A549 (cell line): ENCODE measurements around the gene MSI2.
"Not testable (repeated sequence)": the region's sequence is repeated elsewhere in the genome, so short reads cannot be mapped to it uniquely, and the experiment has no call there.

Source experiments
- JUNB ChIP-seq: fragments of >200 bp; sonication (Bioruptor Twin); formaldehyde crosslinking; IDR thresholded peaks from 2 replicates; pipeline ENCODE4 v1.6.1; 2016
- MYC ChIP-seq: IDR thresholded peaks from 2 replicates; pipeline ENCODE4 v1.6.1; 2012; ENCODE audit warnings: mild to moderate bottlenecking, inconsistent platforms, low read length, improper control_type of control experiment, borderline replicate concordance
- NR3C1 ChIP-seq: fragments of >200 bp; sonication (Bioruptor Twin); formaldehyde crosslinking; IDR thresholded peaks from 3 replicates; pipeline ENCODE4 v1.6.1; 2017
- PHF8 ChIP-seq: fragments of 200-600 bp; sonication (generic); IDR thresholded peaks from 2 replicates; pipeline ENCODE4 v1.6.1; 2016; ENCODE audit warnings: low read depth, mild to moderate bottlenecking, antibody characterized with exemption, moderate library complexity, borderline replicate concordance
- POLR2A ChIP-seq: IDR thresholded peaks from 2 replicates; pipeline ENCODE4 v1.6.1; 2012; ENCODE audit warnings: mild to moderate bottlenecking, low read length
- RAD21 ChIP-seq, 2 experiments: fragments of >200 bp in 1 of 2; sonication (Bioruptor Twin) in 1 of 2; formaldehyde crosslinking in 1 of 2; IDR thresholded peaks in 1 of 2; conservative IDR thresholded peaks in 1 of 2; 2 replicates in 1 of 2; 3 replicates in 1 of 2; pipeline ENCODE4 v1.6.1; 2012 to 2018; ENCODE audit warnings: inconsistent platforms in 1 of 2
- REST ChIP-seq: fragments of 200-600 bp; sonication (generic); IDR thresholded peaks from 2 replicates; pipeline ENCODE4 v1.6.1; 2016; ENCODE audit warnings: antibody characterized with exemption, mild to moderate bottlenecking, moderate library complexity
- RFX5 ChIP-seq: fragments of 450-650 bp; IDR thresholded peaks from 2 replicates; pipeline ENCODE4 v1.7.1; 2014; ENCODE audit warnings: antibody characterized with exemption, mild to moderate bottlenecking, moderate library complexity
- TF ChIP-seq, protein P1 (sequence below): fragments of >200 bp; sonication (Bioruptor Twin); formaldehyde crosslinking; IDR thresholded peaks from 3 replicates; pipeline ENCODE4 v1.5.1; 2016

DNA sequence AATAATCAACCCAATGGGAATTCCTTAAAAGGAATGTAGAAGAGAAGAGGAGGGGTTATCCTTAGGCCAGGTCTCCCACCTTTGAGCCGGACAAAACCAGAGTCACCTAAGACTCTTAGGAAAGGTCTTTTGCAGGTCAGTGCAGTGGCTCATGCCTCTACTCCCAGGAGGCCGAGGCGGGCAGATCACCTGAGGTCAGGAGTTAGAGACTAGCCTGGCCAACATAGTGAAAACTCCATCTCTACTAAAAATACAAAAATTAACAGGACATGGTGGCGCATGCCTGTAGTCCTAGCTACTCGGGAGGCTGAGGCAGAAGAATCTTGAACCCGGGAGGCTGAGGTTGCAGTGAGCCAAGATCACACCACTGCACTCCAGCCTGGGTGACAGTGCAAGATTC, 365.5 kb downstream of the MSI2 start:
- TF ChIP-seq, protein P1, sequence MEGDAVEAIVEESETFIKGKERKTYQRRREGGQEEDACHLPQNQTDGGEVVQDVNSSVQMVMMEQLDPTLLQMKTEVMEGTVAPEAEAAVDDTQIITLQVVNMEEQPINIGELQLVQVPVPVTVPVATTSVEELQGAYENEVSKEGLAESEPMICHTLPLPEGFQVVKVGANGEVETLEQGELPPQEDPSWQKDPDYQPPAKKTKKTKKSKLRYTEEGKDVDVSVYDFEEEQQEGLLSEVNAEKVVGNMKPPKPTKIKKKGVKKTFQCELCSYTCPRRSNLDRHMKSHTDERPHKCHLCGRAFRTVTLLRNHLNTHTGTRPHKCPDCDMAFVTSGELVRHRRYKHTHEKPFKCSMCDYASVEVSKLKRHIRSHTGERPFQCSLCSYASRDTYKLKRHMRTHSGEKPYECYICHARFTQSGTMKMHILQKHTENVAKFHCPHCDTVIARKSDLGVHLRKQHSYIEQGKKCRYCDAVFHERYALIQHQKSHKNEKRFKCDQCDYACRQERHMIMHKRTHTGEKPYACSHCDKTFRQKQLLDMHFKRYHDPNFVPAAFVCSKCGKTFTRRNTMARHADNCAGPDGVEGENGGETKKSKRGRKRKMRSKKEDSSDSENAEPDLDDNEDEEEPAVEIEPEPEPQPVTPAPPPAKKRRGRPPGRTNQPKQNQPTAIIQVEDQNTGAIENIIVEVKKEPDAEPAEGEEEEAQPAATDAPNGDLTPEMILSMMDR, result not testable (repeated sequence)
- not testable (repeated sequence) for TF ChIP-seq RAD21 (conservative IDR thresholded peaks at IDR 0.05 in 1 of 2, IDR thresholded peaks at IDR 0.05 in 1 of 2); RFX5; POLR2A; REST; JUNB; MYC; NR3C1; PHF8
